ENCODE measurements around the gene KIAA1614.

The KIAA1614 gene

DNA sequence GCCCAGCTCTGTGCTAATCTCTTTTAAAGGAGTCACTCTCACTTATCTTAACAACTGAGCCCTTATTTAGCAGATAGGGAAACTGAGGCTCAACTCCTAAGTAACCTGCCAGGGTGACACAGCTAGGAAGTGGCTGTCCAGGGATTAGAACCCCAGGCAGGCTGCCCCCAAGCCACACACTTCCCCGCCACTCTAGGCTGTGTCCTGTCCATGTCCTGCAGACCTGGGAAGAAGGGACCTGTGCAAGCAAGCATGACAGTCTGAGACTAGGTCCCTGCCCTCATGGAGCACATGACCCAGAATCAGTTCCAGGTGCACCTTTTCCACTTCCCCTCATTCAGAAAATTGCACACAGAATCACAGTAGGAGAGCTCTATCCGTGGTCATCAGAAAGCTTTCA lies 12.2 kb downstream of the KIAA1614 start:
- no peak for DNase-seq (ENCODE audit: low read depth)

DNA sequence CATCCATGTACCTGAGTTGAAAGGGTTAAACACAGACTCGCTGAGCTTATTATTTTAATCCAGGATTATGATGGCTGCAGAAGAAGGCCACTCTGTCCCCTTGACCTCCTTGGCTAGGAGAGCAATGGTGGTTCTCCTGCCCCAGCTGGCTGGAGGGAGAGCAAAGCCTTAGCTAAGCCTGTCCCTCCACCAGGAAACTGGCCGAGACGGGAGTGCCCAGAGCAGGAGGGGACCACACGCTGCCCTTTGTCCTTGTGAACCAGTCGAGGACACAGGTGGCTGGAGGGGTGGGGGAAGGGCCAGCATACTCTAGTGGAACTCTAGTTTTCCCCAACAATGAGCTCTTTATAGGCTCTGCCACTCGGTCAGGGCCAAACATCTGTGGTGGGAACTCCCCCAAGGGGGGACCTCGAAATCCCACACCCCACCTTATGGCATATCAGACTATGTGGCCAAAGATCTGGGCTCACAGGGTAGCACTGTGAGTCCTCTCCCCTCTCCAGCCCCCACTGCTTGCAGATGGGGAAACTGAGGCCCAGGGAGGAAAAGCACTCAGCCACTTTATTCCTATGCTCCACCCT lies 12.9 kb downstream of the KIAA1614 start:
- no peak for DNase-seq (ENCODE audit: low read depth)

DNA sequence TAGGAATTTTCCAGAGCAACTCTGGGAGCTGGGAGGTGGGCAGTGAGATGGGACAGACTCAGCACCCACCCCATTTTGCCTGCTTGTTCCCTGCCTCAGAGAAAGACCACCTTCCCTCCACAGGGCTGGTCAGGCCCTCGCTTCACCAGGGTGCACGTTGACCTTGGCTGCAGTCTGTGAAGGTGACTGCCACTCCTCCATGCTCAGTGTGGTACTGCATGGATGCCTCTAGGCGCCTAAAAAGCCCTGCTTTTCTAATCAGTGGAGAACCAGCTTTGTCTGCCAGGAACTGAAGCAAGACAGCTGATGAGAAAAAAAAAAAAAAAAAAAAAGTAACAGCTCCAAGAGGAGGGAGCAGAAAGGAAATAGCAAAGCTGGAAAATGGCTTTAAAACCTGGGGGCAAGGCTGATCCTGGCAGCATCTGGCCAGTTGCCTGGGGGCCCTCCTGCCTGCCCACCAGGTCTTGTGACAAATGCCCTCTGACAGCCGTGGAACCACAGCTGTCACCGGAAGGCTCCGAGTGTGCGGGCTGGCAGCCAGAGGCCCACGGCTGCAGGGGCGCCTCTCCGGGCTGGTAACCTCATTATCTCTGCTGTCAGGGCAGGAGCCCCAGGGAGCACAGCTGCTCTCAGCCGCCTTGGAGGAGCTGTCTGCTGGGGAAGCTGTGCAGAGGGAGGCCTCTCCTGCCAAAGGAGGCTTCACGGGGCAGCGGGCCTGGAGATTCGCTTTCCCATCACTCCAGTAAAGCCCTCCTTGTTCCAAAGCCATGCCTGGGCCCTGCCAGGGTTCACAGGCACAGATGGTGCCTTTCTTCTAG lies 13.7 kb downstream of the KIAA1614 start:
- DNase-seq (ENCODE audit: low read depth), result no peak

DNA sequence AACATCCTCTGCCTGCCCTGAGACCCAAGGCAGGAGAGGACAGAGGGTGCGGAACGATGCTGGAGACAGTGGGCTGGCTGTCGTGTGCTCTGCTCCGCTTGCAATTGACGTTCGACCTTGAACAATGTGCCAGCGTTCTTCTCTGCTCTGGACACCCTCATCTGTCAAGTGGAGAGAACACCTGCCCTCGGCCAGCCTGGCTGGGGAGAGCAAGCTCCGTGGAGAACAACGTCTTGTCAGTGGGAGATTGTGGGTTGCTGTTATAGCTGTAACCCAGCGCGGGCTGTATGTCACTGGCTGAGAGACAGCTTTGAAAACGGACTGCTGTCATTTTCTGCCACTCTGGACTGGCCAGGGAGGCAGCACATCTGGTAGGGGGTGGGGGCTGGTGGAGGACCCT lies 14.7 kb downstream of the KIAA1614 start:
- DNase-seq (ENCODE audit: low read depth), result no peak

DNA sequence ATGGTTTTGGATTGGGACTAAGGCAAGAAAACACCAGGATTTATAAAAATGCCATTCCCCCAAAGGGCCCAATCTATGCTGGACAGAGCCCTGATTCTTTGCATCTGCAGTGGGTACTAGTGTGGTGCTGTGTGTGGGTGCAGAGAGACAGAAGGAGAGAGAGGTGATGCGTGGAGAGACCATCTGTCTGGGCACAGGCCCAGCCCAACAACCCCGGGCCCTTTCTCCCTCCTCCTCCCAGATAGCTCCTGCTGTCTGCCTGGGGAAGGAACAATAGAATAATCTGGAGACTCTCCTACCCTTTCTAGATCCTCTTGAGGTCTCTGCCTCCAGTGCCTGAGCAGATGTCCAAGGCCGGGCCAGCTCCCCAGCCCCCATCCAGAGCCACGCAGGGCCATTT lies 15.1 kb downstream of the KIAA1614 start:
- DNase-seq (ENCODE audit: low read depth), result no peak

DNA sequence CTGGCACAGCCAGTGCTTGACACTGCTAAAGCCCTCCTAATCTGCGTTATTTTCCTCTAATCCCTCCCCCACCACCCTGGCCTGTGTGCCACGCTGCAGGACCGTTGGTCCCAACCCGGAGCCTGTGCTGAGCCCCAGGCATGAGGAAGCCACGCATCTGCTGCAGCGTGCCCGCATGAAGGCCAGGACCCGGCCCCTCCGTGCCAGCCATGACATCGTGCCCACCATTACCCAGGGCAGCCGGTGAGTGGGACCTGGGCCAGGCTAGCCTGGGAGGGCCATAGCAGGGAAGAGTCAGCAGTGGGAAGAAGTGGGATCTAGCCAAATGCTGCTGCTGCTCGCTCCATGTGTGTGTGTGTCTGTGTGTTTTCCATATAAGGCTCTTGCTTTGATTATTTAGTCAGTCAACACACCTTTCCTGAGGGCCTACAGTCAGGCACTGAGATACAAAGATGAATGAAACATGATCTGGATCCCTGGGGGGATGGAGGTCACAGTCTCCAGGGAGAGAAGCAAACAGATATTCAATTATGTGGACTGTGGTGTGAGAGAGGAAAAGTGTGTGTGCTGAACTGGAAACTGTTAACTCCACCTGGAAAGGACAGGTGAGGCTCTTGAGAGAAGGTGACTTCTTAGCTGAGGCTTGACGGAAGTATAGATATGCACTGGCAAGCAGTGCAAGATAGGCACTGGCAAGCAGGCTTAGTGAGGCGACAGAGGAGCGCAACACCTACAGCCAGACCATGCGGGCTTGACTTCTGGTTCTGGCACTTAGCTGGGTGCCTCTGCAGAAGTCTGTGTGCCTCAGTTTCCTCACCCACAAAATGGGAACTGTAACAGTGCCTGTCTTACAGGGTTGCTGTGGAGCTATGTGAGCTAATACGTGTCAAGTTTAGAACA lies 15.9 kb downstream of the KIAA1614 start:
- DNase-seq (ENCODE audit: low read depth), result no peak

DNA sequence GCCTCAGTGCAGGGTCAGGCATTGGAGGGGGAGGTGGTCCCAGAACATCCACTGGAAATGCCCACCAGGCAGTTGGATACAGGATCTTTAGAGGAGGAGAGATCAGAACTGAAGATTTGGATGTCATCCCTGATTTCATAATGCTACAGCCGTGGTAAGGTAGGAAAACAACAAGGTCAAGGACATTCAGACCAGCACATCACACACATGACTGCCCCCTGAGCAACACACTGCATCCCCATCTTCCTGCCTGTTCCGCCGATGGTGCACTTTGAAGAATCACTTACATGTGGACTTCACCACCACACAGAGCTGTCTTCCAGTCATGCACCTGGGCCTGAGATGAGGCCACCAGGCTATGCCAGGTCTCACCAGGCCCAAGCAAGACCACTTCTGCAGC lies 16.7 kb downstream of the KIAA1614 start:
- DNase-seq (ENCODE audit: low read depth), result no peak

DNA sequence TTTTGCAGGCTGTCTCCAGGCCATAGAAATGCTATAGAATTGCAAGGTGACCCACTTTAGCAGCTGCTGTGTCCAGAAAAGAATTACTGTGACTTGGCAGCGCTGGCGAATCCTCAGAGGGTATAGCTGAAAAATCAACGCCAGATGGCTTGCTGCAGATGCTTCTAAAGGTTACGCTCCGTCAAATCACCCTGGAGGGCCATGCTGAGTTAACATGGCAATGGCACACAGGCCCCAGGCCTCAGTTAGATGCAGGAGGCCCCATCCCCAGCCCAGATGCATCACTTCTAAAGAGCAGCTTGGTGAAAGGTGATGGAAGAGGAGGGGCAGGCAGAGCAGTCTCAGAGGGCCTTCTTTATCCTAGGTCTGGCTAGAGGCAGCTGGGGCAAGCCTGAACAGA lies 18.0 kb downstream of the KIAA1614 start:
- no peak for DNase-seq (ENCODE audit: low read depth)

DNA sequence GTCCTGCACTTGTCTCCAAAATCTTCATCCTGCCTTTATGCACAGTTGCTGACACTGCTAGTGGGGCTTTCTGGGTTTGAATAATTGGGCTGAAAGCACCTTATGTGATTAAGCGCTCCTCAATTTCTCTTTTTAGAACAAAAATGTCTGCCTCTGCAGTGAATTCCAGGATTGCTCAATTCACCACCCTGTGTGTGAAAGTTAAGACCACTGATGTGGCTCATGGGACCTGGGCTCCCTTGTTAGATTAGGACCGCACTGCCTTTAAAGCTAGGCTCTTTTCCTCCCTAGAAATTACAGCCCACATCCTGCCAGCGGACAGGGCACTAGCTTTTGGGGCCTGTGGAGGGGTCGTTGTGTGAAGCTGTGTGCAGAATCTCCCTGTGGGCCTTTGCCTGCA lies 18.8 kb downstream of the KIAA1614 start:
- DNase-seq (ENCODE audit: low read depth), result no peak

DNA sequence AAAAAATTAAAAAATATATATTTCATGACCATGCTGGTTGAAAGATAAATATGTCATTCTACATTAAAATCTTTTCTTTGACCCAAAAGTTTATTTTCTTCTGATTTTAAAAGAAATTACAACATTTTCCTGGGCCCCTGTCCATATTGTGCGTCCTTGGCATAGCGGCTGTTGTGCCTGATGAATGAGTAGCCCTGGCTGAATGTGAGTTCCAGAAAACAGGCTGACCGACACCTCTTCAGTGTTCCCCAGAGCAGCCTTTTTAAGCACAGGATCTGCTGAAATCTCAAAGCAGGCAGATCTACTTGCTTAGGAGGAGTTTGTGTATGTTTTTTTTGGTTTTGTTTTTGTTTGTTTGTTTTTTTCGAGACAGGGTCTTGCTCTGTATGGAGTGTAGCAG lies 19.7 kb downstream of the KIAA1614 start:
- DNase-seq (ENCODE audit: low read depth), result no peak

DNA sequence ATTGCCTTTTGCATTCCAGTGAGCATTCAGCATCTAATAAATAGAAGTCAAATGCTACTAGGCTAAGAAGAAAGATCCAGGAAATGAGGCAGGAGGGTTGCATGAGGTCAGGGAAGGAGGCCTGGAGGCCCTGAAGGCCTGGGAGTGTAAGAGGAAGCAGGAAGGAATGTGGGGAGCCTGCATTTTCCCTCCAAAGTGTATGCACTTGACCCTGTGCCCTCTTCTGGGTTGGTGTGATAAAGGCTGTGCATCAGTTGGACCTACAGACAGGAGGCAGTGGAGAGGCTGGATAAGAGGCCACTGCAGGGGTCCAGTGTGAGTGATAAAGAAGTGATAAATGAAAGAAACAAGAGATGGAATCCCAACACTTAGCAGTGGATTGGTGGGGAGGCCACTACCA lies 20.4 kb downstream of the KIAA1614 start:
- DNase-seq (ENCODE audit: low read depth), result no peak

DNA sequence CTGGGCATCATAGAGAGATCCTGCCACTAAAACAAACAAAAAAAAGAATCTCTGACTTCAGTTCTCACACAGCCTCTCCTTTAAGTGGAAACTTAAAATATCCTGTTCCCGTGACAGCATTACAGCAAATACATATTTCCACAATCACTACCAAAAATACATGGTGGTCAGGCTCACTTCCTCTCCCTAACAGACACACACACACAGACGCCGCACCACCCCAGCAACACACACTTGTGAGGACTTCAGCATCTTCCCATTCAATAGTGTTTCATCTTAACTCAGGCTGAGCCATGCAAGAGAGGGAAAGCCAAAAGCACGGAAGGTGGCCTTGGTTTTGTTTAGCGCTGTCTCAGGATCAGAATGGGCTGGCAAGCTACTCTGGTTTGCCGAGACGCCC lies 21.9 kb downstream of the KIAA1614 start:
- no peak for DNase-seq (ENCODE audit: low read depth)

DNA sequence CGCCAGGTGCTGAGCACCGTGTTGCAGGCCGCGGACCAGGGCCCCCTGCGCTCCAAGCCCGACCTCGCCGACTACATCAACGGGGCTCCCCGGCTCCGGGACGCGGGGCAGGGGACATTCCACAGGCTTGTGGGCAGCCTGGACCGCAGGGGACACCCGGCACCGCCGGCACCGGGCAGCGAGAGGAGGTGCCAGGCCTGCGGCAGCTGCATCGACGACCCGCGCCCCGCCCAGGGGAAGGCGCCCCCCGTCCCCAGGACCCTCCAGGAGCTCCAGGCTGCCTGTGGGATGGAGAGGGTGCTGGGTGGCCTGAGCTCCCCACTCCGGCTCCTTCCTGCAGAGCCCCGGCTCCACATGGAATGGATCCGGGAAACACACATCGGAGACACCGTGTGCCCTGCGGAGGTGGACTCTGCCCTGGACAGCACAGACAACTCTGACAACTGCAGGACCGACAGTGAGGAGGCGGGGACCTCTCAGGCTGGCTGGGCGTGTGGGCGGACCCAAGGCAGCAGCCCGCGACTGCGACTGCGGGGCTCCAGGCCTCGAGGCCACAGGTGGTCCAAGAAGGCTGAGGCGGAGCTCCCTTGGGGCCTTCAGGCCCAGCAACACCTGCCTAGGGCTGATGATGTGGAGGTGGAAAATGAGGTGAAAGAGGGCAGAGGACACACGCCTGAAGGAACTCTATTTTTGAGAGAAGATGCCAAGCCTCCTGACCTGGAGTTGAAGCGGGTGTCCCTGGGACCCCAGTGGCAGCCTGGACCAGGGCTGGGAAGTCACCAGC lies 22.8 kb downstream of the KIAA1614 start:
- DNase-seq (ENCODE audit: low read depth), result no peak

DNA sequence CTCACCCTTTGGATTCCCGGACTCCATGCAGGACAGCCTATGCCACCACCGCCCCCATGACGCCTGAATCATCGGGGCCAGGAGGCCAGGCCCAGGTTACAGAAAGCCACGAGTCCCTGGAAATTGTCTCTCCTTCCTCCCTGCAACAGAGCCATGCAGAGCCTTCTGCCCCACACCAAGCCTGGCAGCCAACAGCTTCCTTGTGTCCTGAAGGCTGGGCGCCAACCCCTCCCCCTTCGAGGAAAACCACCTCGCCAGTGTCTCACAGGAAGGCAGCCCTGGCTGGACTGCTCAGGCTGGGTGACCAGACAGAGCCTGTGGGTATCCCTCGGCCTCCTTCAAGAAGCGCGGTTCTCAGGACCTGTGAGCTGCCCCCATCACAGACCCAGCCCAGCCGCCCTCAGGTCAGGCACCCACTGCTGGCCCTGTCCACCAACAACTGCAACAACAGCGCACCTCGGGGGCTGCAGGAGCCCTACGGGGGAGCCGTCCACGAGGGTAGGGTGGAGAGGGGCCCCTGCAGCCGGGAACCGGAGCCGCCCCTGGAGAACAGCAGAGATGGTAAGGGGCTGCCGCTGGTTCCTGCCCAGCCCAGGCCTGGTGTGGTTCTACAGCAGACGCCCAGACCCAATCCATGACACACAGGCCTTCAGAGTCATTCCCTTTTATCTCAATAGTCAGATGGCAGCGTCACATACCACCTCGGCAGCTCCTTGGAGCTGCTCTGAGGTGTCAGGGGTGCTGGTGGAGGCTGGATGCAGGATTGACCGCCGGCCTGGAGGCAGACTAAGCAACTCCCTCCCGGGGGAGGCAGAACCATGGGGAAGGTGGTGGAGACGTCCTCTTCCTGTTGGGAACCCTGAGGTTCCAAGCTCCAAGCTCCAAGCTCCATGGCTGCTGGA lies 23.7 kb downstream of the KIAA1614 start:
- DNase-seq (ENCODE audit: low read depth), result no peak

DNA sequence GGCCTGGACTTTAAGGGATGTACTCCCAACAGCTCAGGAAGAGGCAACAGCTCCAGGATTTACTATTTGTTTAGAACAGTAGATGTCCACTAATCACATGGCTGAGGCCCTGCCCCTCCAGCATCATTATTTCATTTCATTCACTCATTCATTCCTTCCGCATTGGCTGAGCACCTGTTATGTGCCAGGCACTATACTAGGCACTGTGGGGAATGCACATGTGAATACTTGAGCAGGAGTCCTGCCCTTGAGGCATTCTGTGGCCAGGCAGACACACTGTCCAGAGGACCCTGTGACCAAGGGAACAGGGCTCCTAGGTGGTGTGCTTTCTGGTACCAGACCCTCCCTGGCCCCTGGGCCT lies 24.3 kb downstream of the KIAA1614 start:
- no peak for DNase-seq (ENCODE audit: low read depth)

DNA sequence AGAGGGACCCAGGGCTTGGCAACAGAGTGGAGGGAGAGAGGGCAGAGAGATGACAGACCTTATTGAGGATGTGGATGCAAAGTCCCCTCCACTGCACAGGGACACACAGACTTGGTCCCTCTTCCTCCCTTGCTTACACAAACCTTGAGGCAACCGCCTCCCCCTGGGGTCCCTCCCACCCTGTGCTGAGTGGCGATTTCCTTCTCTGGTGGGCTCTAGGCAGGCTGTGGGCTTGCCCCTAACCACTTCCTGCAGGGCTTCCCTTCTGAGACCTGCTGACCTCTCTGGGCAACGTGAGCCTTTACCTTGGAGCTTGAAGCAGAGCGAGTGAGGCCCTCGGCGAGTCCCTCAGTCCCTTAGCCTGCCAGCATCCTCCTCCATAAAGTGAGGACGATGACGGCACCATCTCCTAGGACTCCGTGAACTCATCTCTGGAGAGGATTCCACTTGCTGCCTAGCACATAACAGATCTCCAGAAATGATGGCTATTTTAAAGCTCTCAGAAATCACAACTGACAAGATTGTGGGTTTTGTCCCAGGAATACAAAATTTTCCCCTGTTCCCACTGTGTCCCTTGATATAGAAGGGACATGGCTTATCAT lies 25.0 kb downstream of the KIAA1614 start:
- DNase-seq (ENCODE audit: low read depth), result no peak

DNA sequence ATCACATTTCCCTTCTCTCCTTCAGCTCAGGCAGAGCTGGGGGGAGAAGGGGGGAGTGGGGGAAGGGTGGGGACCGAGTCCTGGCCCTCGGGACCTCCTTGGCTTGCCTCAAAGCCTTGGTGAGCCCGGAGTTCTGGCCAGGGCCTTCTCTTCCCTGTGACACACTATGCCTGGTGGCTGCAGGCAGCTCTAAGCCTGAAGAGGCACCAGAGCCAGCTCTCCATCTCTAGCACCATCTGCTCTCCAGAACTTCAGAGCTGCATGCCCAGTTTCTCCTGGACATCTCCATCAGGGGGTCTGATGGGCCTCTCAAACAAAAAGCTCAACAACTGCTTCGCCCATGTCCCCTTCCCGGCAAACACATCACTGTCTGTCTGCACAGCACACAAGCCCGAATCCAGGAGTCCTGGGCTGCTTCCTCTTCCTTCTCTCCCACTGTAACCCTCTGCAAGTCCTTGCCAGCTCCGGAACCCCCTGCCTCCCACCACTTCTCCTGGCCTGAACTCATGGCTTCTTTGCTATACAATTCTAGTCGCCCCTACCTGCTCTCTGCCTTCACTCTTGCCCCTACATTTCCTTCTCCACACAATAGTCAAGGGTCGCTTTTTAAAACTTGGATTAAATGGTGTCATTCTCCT lies 26.5 kb downstream of the KIAA1614 start:
- no peak for DNase-seq (ENCODE audit: low read depth)

DNA sequence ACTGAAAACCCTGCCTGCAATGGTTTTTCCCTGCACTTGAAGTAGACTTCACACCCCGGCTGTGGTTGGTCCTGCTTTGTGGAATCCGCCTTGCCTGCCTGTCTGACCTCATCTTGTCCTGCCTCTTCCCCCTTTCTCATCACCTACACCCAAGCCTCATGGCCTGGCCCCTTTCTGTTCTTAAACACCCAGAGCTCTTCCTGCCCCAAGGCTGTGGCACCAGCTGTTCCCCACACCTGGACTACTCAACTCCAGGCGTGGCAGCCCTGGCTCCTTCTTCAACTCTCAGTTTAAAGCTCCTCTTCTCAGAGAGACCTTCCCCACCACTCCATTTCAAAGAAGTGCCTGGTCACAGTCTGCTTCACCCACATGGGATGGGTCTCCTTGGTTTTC lies 27.0 kb downstream of the KIAA1614 start:
- no peak for DNase-seq (ENCODE audit: low read depth)

DNA sequence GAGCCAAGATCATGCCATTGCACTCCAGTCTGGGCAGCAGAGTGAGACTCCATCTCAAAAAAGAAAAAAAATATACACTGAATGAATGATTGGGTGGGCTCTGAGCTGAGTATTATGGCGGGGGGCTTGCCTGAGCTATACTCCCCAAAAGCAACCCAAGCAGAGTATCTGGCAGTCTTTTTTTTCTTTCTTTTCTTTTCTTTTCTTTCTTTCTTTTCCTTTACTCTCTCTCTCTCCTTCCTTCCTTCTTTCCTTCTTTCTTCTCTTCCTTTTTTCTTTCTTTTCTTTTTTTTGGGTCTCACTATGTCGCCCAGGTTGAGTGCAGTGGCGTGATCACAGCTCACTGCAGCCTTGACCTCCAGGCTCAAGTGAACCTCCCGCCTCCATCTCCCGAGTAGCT lies 27.7 kb downstream of the KIAA1614 start:
- DNase-seq (ENCODE audit: low read depth), result no peak

All from activated T-helper 9 cell treated with anti-CD3 and anti-CD28 coated beads, Interleukin-2, amount 50 U/mL, for 16 hours (primary cell).